Astrocyte of the spinal cord (primary cell): ENCODE data around the gene C19orf25.

Source experiments
- DNase-seq: peaks from one replicate; pipeline ENCODE4 v3.0.0; 2011; ENCODE audit warnings: low read depth, low spot score
- H3K4me3 ChIP-seq: 2 replicates; pipeline ENCODE4 v1.5.1; 2011; ENCODE audit warnings: low read depth, mild to moderate bottlenecking, low read length, moderate library complexity
- CTCF ChIP-seq: IDR thresholded peaks from 2 replicates; pipeline ENCODE4 v1.5.1; 2012; ENCODE audit warnings: low read depth, mild to moderate bottlenecking, low read length, inconsistent platforms
- in situ Hi-C: cut with HindIII; loops from 2 replicates; pipeline ENCODE4 v1.10.0; 2017; ENCODE audit warnings: low sequenced_read_pairs

C19orf25 gene

GRCh38 chr19:1434040-1434366, 45.0 kb downstream of the C19orf25 start:
- H3K4me3 ChIP-seq: no peak overlapping the region
- in situ Hi-C loops: no loop called here
- TF ChIP-seq CTCF: no peak
- no peak for DNase-seq

- in situ Hi-C loops: no loop called here
- no peak for TF ChIP-seq CTCF
- no peak for DNase-seq
- H3K4me3 ChIP-seq: no peak overlapping the region
Observed at GRCh38 chr19:1433119-1434039, 45.6 kb downstream of the C19orf25 start.

GRCh38 chr19:1432507-1432887, 46.5 kb downstream of the C19orf25 start:
- H3K4me3 ChIP-seq: no peak overlapping the region
- DNase-seq: no peak
- TF ChIP-seq CTCF: no peak
- in situ Hi-C loops: no loop called here

GRCh38 chr19:1431759-1432506, 47.1 kb downstream of the C19orf25 start:
- no peak for DNase-seq
- in situ Hi-C loops: no loop called here
- TF ChIP-seq CTCF: no peak
- H3K4me3 ChIP-seq: no peak overlapping the region

GRCh38 chr19:1430246-1430645, 48.8 kb downstream of the C19orf25 start:
- no peak for TF ChIP-seq CTCF
- DNase-seq: no peak
- in situ Hi-C loops: no loop called here
- H3K4me3 ChIP-seq: no peak overlapping the region

- TF ChIP-seq CTCF: no peak
- in situ Hi-C loops: no loop called here
- H3K4me3 ChIP-seq: no peak overlapping the region
- DNase-seq: no peak
Observed at GRCh38 chr19:1429750-1430149, 49.3 kb downstream of the C19orf25 start.
